OCI-LY3 (cell line): ENCODE results near the gene ABHD3.

Experiments used
- CTCF ChIP-seq: fragments of 200-600, 300-600 bp; sonication (generic); IDR thresholded peaks from 2 replicates; pipeline ENCODE4 v1.5.1; 2014; ENCODE audit warnings: antibody characterized with exemption, low read length, low read depth
- EZH2phosphoT487 ChIP-seq: fragments of 200-600 bp; shearing (Covaris generic); IDR thresholded peaks from 2 replicates; pipeline ENCODE4 v1.6.1; 2018; ENCODE audit warnings: antibody characterized with exemption, mixed run types, low read depth

GRCh38 chr18:21747764-21748693, 43.5 kb upstream of the ABHD3 start:
- no peak for TF ChIP-seq CTCF
- TF ChIP-seq EZH2phosphoT487: no peak
